Skin of body (tissue), 2 donors: ENCODE data around the gene CDKAL1. TPM values are rescaled to one million over a fixed set of nuclear protein-coding genes. Genes with fewer than 3 reads are reported as not detected.
A peak's percentile ranks its signal among the peaks of the same experiment; 100 is the strongest.
"Not testable (repeated sequence)": the region's sequence is repeated elsewhere in the genome, so short reads cannot be mapped to it uniquely, and the experiment has no call there.

ENCODE experiments used
- DNase-seq: peaks from one replicate; lab custom pipeline; 2025; lab: John Stamatoyannopoulos, UW
- total RNA-seq: library from RNA; depleted of rRNA; stranded (reverse); fragments of >200 nt; gene quantifications from one replicate; pipeline ENCODE4 v1.2.3, GENCODE V29; 2014

The CDKAL1 gene
- total RNA-seq, 1 donor from 2014 or later: 38.4 TPM

DNA sequence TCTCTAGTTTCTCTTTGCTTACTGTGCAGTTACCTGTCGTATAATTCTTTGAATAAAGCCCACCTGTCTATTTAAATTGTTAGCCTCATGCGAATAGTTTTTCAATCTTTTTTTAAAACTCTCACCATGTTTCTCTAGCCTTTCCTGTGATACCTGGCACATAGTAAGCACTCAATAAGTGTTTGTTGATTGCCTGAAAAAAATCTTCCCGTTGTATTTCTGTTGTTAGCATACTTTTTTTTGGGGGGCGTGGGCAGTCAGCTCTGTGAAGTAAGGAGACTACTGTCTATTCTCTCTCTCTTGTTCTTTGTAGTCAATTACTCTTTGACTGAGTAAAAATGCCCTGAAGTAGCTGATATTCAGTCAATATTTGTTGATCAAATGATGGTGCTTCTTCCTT is 205.8 kb downstream of the CDKAL1 start:
- DNase-seq: no peak

DNA sequence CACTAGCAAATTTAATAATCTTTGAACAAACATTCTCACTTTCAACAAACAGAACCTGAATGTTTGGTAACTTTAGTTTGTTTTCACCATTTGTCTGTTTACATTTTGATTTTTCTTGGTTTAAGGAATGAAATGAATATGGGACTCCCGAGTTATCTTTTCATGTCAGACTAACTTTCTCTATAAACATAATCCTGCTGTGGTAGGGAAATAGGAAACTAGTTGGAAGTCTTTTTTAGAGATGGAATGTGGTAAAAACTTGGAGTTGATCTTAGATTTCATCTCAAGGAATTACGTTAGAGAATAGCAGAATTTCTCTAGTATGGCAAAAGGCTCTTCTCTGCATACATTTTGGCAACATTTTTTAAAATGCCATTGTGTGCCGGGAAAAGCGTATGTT is 206.5 kb downstream of the CDKAL1 start:
- no peak for DNase-seq

DNA sequence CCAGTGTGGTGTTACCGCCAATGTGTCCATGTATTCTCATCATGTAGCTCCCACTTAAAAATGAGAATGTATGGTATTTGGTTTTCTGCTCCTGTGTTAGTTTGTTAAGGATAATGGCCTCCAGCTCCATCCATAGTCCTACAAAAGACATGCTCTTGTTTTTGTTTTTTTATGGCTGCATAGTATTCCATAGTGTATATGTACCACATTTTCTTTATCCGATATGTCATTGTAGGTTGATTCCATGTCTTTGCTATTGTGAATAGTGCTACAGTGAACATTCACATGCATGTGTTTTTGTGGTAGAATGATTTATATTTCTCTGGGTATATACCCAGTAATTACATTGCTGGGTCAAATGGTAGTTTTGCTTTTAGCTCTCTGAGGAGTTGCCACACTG is 207.2 kb downstream of the CDKAL1 start:
- no peak for DNase-seq

DNA sequence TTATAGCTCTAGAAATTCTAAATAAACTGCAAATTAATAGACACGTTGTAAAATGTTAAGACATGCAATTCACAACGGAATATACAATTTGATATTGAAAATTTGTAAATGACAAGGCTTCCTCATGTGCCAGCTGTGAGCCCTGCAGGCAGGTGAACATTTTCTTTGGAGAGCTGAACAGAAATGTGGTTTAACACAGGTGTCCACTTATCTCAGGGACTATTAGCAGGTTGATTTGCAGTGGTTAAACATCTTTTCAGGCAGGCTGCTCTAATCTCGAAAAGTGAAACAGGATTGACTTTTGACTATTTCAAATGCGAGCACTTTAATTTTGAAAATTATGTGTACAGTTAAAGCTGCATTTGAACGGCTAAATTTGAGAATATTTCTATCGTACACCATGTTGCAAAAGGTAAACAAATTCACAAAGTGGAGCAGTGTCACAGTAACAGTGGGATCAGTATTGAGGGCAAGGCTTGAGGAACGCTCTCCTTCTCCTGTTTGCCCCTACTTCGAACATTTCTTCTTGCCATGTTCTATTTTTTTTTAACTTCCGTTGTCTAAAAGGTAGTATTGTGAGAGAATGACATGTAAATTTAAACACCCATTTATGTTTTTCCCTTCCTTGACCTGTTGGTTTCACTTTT is 210.8 kb downstream of the CDKAL1 start:
- DNase-seq: no peak

DNA sequence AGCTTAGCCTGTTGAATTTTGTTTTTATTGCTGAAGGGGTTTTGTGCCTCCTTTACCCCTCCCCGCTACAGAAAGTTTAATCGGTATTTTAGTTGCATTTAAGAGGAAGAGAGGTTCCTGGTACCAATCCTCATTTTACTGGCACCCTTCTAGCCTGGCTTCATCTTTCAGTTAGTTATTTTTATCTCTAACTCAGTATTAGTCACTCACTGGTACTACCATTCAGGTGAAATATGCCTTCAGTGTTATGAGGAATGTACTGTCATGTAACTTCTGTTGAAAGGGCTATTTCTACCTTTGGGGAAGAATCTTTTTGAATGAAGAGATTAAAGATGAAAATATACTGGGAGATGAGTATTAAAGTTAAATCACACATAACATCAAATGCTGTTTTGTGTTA is 211.8 kb downstream of the CDKAL1 start:
- DNase-seq: no peak

DNA sequence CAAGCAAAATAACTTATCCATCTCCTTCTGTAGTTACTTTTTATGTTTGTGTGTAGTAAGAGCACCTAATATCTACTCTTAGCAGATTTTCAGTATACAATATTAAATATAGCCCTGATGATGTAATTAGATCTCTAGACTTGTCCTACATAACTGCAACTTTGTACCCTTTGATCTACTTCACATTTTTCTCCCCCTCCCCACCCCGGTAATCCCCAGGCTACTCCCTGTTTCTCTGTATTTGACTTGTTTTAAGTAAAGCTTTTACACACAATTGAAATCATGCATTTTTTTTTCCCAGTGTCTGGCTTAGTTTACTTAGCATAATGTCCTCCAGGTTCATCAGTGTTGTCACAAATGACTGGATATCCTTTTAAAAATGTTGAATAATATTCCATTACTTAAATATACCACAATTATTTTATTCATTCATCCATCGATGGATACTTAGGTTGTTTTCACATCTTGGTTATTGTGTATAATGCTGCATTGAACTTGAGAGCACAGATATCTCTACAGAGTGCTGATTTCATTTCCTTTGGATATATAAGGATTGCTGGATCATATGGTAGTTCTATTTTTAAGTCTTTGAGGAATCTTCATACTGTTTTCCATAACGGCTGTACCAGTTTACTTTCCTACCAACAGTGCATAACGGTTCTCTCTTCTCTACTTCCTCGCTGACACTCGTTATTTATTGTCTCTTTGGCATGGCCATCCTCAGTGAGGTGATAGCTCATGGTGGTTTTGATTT is 212.7 kb downstream of the CDKAL1 start:
- no peak for DNase-seq

DNA sequence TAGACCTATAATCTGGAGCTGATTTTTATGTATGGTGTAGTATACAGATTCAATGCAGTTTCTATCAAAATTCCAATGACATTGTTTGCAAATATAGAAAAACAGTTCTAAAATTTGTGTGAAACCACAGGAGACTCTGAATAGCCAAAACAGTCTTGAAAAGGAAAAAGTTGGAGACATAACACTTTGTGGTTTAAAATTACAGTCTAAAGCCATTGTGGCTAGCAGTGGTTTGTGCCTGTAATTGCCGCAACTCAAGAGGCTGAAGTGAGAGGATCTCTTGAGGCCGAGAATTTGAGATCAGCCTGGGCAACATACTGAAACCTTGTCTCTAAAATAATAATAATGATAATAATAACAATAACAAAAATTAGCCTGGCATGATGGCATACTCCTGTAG is 213.7 kb downstream of the CDKAL1 start:
- DNase-seq: no peak

DNA sequence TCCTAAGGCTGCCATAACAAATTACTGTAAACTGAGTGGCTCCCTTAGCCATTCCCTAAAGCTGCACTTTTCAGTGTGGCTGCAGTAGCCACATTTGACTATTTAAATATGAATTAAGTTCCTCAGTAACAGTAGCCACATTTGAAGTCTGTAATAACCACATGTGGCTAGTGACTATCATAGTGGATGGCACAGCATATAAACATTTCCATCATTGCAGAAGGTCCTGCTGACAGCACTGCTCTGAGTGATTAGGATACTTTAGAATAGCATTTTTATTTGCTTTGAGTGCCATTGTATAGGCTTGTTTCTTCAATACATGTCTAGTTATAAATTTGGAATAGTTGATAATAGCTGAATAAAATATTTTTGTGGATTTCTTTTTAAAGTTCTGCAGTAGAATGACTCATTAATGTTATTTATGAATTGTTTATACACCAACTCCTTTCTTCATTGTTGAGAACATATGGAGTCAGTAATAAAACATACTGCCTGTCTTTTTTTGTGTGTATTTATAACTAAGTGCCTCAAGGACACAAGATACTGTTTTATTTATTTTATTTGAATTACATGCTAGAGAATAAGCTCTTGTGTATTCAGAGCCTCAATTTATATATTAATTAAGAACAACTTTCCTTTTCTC is 217.2 kb downstream of the CDKAL1 start:
- DNase-seq: peak; percentile 27

DNA sequence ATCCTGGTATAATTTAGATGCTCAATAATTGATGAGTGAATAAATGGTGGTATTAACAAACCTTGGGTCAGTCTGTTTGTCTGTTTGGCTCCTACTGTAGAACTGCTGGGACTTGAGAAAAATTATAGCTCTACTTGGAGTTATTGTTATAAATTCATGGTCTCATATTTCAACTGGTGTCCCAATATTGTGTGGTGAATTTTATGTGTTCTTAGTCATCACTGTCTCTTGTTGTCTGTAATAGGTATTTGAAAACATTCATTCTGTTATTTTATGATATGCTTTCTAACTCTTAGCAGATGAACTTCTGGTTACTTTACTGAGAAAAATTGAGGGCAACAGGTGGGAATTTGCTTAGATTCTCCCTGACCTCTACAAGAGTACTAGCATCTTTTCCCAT is 221.4 kb downstream of the CDKAL1 start:
- no peak for DNase-seq

DNA sequence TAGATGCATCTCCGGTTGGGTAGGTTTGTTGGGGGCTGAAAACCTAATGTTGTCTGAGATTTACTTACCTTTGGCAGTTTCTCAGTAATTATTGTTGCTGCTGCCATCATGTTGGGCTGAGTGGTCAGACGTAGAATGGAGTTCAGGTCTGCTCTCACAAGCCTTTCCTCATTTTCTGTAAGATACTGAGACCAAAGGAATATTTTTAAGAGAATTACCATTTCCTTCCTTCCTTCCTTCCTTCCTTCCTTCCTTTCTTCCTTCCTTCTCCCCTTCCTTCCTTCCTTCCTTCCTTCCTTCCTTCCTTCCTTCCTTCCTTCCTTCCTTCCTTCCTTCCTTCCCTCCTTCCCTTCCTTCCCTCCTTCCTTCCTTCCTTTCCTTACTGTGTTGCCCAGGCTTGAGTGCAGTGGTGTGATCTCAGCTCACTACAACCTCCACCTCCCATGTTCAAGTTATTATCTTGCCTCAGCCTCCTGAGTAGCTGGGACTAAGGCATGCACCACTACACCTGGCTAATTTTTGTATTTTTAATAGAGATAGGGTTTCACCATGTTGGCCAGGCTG is 222.4 kb downstream of the CDKAL1 start:
- DNase-seq: not testable (repeated sequence)

DNA sequence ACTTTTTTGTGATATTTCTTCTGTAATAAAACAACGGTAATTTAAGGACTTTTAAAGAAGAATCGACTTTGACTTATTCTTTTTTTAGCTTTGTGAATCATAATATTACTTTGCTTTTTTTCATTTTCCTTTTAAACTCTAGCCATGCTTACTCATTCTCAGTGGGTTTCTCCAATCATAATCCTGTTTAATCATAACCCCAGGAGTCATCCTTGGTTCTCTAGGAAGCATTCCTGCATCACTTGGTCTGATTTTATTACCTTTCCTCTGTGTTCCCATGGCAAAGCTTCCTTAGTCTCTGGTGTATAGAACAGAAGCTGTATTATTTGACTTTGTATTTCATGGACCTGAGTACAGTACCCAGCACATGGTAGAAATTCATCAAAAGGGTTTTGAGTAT is 223.5 kb downstream of the CDKAL1 start:
- no peak for DNase-seq

DNA sequence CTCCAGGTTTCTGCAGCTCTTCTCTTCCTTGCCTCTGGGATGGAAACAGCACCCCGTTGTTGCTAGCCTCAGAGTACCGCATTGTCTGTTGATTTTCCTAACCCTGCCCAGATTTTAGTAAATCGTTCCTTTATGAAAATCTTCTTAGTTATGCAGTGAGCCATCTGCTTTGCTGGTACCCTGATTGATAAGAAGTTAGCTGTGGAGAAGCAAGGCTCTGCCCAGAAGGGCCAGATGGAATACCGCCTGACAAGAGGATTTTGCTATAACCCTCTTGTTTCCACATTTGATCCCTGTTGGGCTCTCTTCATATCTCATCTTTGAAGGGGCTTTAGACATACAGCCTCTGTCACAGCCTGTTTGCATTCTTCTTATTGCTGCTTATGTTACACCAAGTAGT is 229.0 kb downstream of the CDKAL1 start:
- DNase-seq: no peak

DNA sequence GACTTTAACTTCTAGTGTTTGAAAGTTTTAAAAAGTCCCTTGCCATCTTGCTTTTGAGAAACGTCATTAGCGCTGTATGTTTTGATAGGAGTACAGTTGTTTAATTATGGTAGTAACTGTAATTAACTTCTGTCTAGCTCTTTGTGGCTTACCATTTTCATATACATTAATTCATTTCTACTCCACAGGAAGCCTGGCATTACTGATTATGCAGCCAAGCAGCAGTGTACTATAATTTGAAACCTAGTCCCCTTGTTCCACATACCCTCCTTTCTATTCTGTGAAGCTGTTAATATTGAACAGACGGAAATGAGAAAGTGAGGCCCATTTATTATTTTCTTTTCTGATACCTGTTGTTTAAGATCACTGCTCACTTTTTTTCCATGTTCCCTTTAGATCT is 235.4 kb downstream of the CDKAL1 start:
- DNase-seq: no peak

DNA sequence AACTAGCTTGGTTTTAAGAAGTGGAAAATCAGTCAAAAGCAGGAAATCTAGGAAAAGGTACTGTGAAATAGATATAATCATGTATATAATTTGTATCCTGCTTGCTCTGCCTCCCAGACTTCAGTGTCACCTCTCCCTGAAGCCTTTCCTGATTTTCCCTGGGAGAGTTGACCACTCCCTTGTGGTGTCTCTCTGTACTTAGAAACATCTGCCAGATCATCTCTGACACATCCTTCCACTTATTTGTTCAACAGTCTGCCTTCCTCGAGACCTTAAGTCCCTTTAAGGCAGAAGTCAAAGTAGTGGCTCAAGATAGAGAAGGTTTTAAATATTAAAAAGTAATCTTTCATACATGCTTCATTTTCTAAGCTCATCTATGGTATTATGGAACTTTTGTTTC is 236.5 kb downstream of the CDKAL1 start:
- DNase-seq: no peak

DNA sequence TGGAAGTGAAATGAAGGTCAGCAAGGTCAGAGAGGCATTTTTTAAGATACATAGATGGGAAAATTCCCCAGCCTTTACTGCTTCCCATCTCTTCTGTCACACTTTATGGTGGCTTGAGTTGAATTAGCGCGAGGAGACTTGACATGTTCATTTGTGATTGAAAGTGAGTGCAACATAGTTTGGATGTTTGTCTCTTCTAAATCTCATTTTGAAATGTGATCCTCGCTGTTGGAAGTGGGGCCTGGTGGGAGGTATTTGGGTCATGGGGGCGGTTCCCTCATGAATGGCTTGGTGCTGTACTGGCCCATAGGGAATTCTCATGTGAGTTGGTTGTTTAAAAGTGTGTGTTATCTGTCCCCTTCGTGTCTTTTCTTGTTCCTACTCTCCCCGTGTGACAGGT is 237.2 kb downstream of the CDKAL1 start:
- DNase-seq: no peak

DNA sequence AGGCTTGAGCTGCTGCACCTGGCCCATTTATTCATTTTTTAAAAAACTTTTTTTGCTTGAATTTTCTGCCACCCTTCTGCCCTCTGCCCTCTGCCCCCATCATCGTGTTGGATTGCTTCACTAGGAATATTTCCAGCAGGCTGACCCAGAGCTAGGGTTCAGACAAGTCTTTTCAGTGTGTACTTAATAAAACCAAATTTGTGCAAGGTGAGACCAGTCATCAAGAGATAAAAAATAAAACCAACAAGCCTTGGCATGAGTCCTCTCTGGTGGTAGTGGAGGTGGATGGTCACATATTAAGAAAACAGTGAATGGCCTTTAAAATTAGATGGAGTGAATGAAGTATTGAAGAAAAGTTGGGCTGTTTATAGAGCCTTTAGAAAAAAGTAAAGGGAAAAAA is 239.6 kb downstream of the CDKAL1 start:
- DNase-seq: no peak

DNA sequence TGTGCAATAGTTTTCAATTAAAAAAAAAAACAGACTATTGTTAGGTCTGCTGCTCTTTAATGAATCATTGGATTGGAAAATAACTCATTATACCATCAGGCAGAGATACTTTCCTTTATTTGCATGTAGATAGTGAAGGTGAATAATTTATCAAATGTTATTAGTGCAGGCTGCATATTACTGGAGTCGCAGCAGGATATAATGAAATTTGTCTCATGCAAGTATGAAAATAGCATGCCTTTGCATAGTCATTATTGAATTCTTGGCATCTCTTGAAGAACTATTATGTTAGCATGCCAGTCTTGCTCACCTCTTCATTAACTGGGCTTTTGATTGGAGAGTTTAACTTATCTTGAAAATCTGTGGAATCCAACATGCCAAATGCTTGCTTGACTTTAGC is 241.7 kb downstream of the CDKAL1 start:
- DNase-seq: no peak

DNA sequence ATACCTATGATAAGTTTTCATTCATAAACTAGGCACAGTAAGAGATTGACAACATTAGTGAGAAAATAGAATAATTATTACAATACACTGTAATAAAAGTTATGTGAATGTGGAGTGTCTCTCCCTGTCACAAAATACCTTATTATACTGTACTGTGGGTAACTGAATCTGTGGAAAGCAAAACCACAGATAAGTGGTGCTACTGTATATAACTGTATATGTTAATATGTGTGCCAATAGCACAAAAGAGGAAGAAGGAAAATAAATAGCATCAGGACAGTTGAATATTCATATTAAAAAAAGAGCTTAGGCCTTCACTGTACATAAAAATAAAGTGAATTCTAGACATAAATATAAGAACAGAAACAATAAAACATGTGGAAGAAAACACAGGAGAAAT is 243.5 kb downstream of the CDKAL1 start:
- DNase-seq: no peak

DNA sequence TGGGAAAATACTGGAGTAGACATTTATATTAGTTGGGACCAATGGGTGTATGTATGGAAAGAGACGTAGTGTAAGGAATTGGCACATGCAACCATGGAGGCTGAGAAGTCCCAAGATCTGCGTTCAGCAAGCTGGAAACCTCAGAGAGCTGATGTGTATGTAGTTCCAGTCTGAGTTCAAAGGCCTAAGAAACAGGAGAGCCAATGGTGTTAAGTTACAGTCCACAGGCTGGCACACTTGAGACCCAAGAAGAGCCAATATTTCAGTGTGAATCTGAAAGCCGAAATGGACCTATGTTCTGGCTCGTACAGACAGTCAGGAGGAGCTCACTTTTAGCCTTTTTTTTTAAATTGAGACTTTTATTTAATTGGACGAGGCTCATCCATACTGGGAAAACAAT is 244.2 kb downstream of the CDKAL1 start:
- DNase-seq: no peak

DNA sequence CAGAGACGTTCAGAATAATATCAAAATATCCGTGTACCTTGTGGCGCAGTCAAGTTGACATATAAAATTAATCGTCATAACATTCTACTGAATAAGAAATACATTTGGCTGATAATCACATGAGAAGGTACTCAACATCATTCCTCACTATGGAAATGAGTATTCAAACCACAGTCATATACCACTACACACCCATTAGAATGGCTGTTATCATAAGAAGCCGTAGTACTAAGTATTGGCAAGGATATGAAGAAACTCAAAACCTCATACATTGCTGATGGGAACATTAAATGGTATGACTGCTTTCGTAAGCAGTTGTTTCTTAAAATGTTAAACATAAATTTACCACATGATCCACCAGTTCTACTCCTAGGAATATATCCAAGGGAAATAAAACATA is 244.7 kb downstream of the CDKAL1 start:
- DNase-seq: no peak

DNA sequence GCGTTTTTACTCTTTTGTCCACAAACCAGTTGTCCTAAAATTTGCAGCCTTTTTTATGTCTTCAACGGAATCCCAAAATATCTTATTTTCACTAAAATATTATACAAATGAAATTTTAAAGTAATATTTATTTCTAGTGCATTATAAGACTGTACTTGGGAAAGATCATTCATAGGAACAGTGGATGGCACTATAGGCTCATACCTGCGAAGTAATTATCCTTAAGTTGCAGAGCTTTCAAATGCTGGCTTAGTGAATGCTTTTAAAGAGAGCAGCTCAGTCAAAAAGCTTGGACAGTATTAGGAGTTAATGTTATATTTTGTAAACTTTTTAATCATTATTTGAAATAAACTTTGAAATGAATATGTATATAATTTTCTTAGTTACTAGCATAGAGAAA is 254.9 kb downstream of the CDKAL1 start:
- no peak for DNase-seq

DNA sequence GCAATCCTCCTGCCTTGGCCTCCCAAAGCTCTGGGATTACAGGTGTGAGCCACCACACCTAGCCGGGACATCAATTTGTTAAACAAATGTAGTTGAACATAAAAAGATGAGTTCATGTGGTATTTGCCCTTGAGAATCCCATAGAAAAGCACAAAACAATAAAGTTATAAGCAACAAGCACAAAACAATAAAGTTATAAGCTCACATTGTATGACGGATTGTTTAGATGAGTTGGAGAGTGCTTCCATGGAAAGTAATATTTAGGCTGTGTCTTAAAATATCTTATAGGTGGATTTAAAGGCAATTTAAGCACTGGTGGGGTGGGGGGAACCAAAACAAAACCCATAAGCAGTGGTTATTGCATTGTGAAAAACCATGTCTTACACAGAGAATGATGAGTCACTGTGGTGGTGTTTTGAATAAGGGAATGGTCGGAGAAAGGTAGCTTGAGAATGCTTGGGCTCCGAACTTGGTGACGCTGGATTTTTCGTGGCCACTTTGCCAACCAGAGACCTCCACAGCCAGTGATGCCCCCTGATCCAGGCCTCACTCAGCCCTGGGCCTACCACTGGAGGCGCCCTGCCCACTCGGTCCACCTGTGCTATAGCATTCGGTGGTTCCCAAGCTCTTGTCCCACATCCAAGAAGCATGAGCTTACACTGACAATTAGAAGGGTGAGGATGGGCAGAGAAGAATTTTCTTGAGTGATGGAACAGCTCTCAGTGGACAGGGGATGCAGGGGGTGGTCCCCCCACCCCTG is 256.0 kb downstream of the CDKAL1 start:
- DNase-seq: no peak
